HG02623 (cell line): Measurements from ENCODE around the gene NES.

Source experiments
- ATAC-seq: cut with Tn5 transposase; IDR thresholded peaks from one replicate; pipeline ENCODE4 v1.9.1; 2021; ENCODE audit warnings: moderate library complexity; ENCODE audit not compliant: unreplicated experiment

NES gene

DNA sequence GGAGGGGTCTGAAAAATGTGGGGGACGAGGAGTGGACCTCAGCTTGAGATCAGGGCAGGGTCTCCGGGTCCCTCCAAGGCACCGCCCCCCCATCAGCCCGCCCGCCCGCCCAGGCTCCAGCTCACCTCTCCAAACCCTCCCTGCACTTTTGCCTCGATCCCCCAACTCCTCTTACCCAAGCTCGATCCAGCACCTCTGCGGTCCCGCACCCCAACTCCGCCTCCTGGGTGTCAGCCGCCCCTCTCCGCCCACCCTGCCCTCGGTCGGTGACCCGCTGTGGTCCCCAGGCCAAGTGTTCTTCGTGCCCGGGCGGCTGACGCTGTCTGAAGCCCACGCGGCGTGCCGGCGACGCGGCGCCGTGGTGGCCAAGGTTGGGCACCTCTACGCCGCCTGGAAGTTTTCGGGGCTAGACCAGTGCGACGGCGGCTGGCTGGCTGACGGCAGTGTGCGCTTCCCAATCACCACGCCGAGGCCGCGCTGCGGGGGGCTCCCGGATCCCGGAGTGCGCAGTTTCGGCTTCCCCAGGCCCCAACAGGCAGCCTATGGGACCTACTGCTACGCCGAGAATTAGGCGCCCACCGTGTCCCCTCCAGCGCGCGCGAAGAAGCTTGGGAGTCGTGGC is 52.3 kb downstream of the NES start:
- ATAC-seq = no peak

DNA sequence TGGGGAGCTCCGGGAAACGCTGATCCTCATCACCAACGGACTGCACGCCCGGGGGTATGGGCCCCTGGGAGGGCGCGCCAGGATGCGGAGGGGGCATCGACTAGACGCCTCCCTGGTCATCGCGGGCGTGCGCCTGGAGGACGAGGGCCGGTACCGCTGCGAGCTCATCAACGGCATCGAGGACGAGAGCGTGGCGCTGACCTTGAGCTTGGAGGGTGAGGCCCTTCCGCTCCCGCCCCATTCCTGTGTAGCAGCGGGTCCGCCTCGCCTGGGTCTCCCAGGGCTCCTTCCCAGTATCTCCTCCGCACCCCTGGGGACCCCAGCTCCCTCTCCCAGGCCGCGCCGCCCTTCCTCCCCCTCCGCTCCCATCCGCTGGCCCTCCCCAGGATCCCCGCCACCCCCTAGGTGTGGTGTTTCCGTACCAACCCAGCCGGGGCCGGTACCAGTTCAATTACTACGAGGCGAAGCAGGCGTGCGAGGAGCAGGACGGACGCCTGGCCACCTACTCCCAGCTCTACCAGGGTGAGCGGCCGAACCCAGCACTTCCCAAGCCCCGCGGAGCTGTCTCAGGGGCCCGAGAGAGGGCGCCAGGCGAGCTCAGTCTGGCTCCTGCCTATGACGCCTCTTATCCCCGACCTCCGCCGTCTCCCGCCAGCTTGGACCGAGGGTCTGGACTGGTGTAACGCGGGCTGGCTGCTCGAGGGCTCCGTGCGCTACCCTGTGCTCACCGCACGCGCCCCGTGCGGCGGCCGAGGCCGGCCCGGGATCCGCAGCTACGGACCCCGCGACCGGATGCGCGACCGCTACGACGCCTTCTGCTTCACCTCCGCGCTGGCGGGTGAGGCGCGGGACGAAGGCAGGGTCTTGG is 53.0 kb downstream of the NES start:
- ATAC-seq = no peak

DNA sequence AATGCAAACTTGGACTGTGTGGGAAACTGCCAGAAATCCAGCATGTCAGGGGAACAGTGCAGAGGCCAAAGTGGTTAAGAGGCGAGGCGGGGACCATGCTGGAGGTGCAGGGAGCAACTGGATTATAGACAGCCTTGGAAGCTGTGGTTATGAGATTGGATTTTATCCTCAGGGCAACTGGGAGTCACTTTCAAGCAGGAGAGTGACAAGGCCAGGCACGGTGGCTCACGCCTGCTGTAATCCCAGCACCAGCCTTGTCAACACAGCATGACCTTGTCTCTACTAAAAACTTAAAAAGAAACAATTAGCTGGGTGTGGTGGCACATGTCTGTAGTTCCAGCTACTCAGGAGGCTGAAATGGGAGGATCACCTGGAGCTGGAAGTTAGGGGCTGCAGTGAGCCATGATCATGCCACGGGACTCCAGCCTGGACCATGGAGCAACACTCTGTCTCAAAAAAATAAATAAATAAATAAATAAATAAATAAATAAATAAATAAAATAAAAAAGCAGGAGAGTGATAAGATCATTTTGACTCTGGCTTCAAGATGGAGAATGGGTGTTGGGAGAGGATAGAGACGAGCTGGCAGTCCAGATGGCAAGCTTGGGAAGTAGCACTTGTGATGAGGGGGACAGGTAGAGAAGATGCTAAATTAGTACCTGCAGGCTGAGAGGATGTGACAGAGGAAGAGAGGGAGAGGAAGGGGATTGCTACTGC is 54.5 kb downstream of the NES start:
- ATAC-seq = no peak

DNA sequence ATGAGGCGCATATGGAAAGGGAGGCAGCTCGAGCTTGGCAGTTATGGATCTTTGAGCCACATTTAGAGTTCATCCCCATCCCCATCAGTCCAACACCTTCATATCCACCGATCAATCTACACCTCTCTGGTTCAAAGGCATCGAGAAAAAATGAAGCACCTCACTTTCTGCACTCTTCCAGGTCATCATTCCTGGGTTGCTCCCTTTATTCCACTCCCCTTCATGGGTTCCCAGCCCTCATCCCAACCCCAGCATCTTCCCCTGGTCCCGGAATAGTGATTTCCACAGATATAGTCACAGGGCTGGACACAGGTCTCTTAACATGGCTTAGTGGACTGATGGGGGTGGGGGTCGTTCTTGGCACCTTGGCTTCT is 57.6 kb downstream of the NES start:
- no peak for ATAC-seq

DNA sequence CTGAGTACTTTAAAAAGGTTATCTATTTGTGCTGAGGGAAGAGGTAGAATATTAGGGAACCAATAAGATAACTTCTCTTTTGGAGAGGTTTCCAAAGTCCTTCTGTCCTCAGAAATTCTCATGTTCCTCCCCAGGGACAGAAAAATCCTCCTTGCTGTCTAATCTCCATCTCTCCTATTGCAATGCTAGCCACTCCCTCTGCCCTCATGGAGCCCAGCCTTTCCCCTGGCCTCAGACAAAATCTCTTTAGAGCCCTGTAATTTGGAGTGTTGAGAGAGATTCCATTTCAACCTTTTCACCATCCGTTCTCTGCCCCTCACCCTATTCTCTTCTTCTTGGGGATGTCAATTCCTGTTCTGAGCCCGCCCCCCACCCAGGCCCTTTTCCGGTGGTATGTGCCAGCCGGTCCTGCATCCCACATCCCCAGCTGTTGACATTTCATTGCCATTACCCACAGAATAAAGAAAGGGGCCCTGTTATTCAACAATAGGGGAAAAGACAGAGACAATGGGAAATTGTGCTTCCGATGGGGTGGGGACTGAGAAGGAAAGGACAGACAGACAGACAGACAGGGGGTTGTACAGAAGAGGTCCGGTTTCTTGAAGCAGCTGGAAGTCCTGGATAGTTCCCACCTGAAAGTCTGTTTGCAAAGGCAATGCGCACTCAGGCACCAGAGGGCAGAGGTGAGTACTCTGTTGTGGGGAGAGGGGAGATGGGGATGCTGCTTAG is 58.2 kb downstream of the NES start, which contains the start of gene HAPLN2:
Gene HAPLN2, plus strand, starts transcription at position 563 of the 729 bp plus-strand sequence. CDS start 4,076 bp downstream, outside the sequence.
- ATAC-seq = no peak
